WTC11 (cell line): Measurements from ENCODE around the gene ANGPTL2.

Experiments
- CTCF ChIP-seq: fragments of 200-600 bp; IDR thresholded peaks from 2 replicates; pipeline ENCODE4 v1.8.0; 2022; ENCODE audit warnings: antibody characterized with exemption
- E2F4 ChIP-seq: sonication (generic); formaldehyde crosslinking; IDR thresholded peaks from 2 replicates; pipeline ENCODE4 v1.8.1; 2022; ENCODE audit warnings: low read depth, mild to moderate bottlenecking, moderate library complexity, missing genetic modification reagents, borderline replicate concordance
- MAX ChIP-seq: sonication (generic); formaldehyde crosslinking; IDR thresholded peaks from 2 replicates; pipeline ENCODE4 v1.8.0; 2022; ENCODE audit warnings: mild to moderate bottlenecking, missing genetic modification reagents
- MYBL2 ChIP-seq: sonication (generic); formaldehyde crosslinking; IDR thresholded peaks from 2 replicates; pipeline ENCODE4 v1.8.1; 2023; ENCODE audit warnings: mild to moderate bottlenecking, moderate library complexity, missing genetic modification reagents
- NFYB ChIP-seq: sonication (generic); formaldehyde crosslinking; conservative IDR thresholded peaks from 2 replicates; pipeline ENCODE4 v1.8.0; 2022; ENCODE audit warnings: low read depth, missing genetic modification reagents
- NR1H2 ChIP-seq: sonication (generic); formaldehyde crosslinking; IDR thresholded peaks from 2 replicates; pipeline ENCODE4 v1.9.0; 2021; ENCODE audit warnings: mild to moderate bottlenecking, moderate library complexity, missing genetic modification reagents

GRCh38 chr9:127088724-127089615 is 33.5 kb downstream of the ANGPTL2 start:
- TF ChIP-seq NR1H2 (CRISPR knock-in tag) (no peak), CTCF (no peak), NFYB (no peak), MYBL2 (CRISPR knock-in tag) (no peak), MAX (CRISPR knock-in tag) (no peak), E2F4 (no peak)
